WTC11 (cell line): ENCODE measurements around the gene PCDHB16. TPM values are rescaled to one million over a fixed set of nuclear protein-coding genes. Genes with fewer than 3 reads are reported as not detected.
"Not testable (repeated sequence)": the region's sequence is repeated elsewhere in the genome, so short reads cannot be mapped to it uniquely, and the experiment has no call there.

Source experiments
- ATAC-seq: fragments of 200-7000 bp; cut with Tn5 transposase; 2 replicates; pipeline ENCODE4 v1.10.0; 2021; ENCODE audit warnings: mild to moderate bottlenecking, moderate library complexity
- CTCF ChIA-PET: fragments of 300-600 bp; sonication (Branson Sonifier 250); formaldehyde crosslinking; loops from one replicate; lab custom pipeline; 2021; ENCODE audit warnings: antibody characterized with exemption; lab: Charles Lee
- POLR2A ChIA-PET: fragments of 350-600 bp; sonication (Branson Sonifier 250); formaldehyde crosslinking; loops from one replicate; lab custom pipeline; 2021; ENCODE audit warnings: antibody characterized with exemption; lab: Charles Lee
- DNase-seq: peaks from one replicate; pipeline ENCODE4 v3.0.0; 2021; ENCODE audit warnings: low spot score
- H3K27ac Mint-ChIP-seq: 2 replicates; pipeline ENCODE4 v1.8.0; 2021; ENCODE audit warnings: mixed read lengths
- H3K27me3 Mint-ChIP-seq: 2 replicates; pipeline ENCODE4 v1.8.0; 2021; ENCODE audit warnings: low read depth, mild to moderate bottlenecking, moderate library complexity, mixed read lengths
- H3K36me3 Mint-ChIP-seq: 2 replicates; pipeline ENCODE4 v1.8.0; 2021; ENCODE audit warnings: mixed read lengths
- H3K4me1 Mint-ChIP-seq: 2 replicates; pipeline ENCODE4 v1.8.0; 2022; ENCODE audit warnings: mixed read lengths
- H3K4me3 Mint-ChIP-seq: 2 replicates; pipeline ENCODE4 v1.8.0; 2021; ENCODE audit warnings: mild to moderate bottlenecking, moderate library complexity, mixed read lengths
- H3K9me3 Mint-ChIP-seq: 2 replicates; pipeline ENCODE4 v1.8.0; 2021; ENCODE audit warnings: mixed read lengths
- CREB1 ChIP-seq: sonication (generic); formaldehyde crosslinking; IDR thresholded peaks from 2 replicates; pipeline ENCODE4 v1.8.0; 2023; ENCODE audit warnings: mild to moderate bottlenecking, missing genetic modification reagents
- CTCF ChIP-seq: fragments of 200-600 bp; IDR thresholded peaks from 2 replicates; pipeline ENCODE4 v1.8.0; 2022; ENCODE audit warnings: antibody characterized with exemption
- HMGA2 ChIP-seq: fragments of 250-450 bp; sonication (Bioruptor Pico); IDR thresholded peaks from 2 replicates; pipeline ENCODE4 v1.4.0; 2021; ENCODE audit warnings: mild to moderate bottlenecking, moderate library complexity
- JAZF1 ChIP-seq: fragments of 250-450 bp; sonication (Bioruptor Pico); IDR thresholded peaks from 2 replicates; pipeline ENCODE4 v1.9.0; 2021; ENCODE audit warnings: moderate library complexity, mild to moderate bottlenecking, inconsistent platforms
- KAT7 ChIP-seq: sonication (generic); formaldehyde crosslinking; IDR thresholded peaks from 2 replicates; pipeline ENCODE4 v1.8.1; 2023; ENCODE audit warnings: missing genetic modification reagents, mild to moderate bottlenecking, borderline replicate concordance
- STAT6 ChIP-seq: sonication (generic); formaldehyde crosslinking; conservative IDR thresholded peaks from 2 replicates; pipeline ENCODE4 v1.8.1; 2023; ENCODE audit warnings: mild to moderate bottlenecking, low read depth, missing genetic modification reagents, moderate library complexity
- USF1 ChIP-seq: sonication (generic); formaldehyde crosslinking; IDR thresholded peaks from 2 replicates; pipeline ENCODE4 v1.8.0; 2022; ENCODE audit warnings: mild to moderate bottlenecking, missing genetic modification reagents
- ZBTB21 ChIP-seq: sonication (generic); formaldehyde crosslinking; IDR thresholded peaks from 2 replicates; pipeline ENCODE4 v1.8.1; 2023; ENCODE audit warnings: mild to moderate bottlenecking, missing genetic modification reagents, borderline replicate concordance
- ZNF138 ChIP-seq: sonication (generic); formaldehyde crosslinking; conservative IDR thresholded peaks from 2 replicates; pipeline ENCODE4 v1.8.1; 2022; ENCODE audit warnings: mild to moderate bottlenecking, moderate library complexity, missing genetic modification reagents
- ZNF219 ChIP-seq: sonication (generic); formaldehyde crosslinking; IDR thresholded peaks from 2 replicates; pipeline ENCODE4 v1.8.0; 2023; ENCODE audit warnings: missing genetic modification reagents, mild to moderate bottlenecking, borderline replicate concordance
- ZNF317 ChIP-seq: sonication (generic); formaldehyde crosslinking; IDR thresholded peaks from 2 replicates; pipeline ENCODE4 v1.8.1; 2023; ENCODE audit warnings: low read depth, mild to moderate bottlenecking, moderate library complexity, missing genetic modification reagents, borderline replicate concordance
- ZNF396 ChIP-seq: fragments of 250-450 bp; sonication (Bioruptor Pico); IDR thresholded peaks from 2 replicates; pipeline ENCODE4 v1.8.0; 2021; ENCODE audit warnings: mild to moderate bottlenecking, moderate library complexity, borderline replicate concordance
- total RNA-seq: library from RNA; stranded (reverse); gene quantifications from 3 replicates; pipeline ENCODE4 v1.2.3, GENCODE V29; 2021

The PCDHB16 gene
- total RNA-seq, 1 experiment from 2014 or later = 3.7 TPM

GRCh38 chr5:141196363-141196762 lies 14.2 kb downstream of the PCDHB16 start:
- peaks cover 10% of the 10 kb centered on the region for H3K4me1 Mint-ChIP-seq
- H3K27ac Mint-ChIP-seq = no peak overlapping the region
- no peaks in the 10 kb centered on the region; the same call in none of the 2 replicates for H3K27me3 Mint-ChIP-seq
- no peak overlapping the region for H3K4me3 Mint-ChIP-seq
- POLR2A ChIA-PET = no interaction called here
- CTCF ChIA-PET = interaction anchor here (0.8 to 2.6 kb wide), 5 partner anchors 9 to 50 kb away, joined by 3 to 14 read pairs (median 6); partner anchors contain the start of genes PCDHB14, PCDHB16 and PCDHB9
- no peak for TF ChIP-seq ZNF138
- no peak for TF ChIP-seq HMGA2 (CRISPR knock-in tag)
- TF ChIP-seq ZBTB21 = no peak
- TF ChIP-seq KAT7 (CRISPR knock-in tag) = no peak
- TF ChIP-seq ZNF396 (CRISPR knock-in tag) = no peak
- no peak for TF ChIP-seq STAT6
- no peak for TF ChIP-seq USF1
- no peak for TF ChIP-seq CREB1 (CRISPR knock-in tag)
- no peak for TF ChIP-seq ZNF219 (CRISPR knock-in tag)
- TF ChIP-seq, all 79 proteins: peak for 0
- ATAC-seq (no peak), DNase-seq (no peak)
- H3K9me3 Mint-ChIP-seq = peaks cover 30% of the 10 kb centered on the region
- peaks cover 24% of the 10 kb centered on the region for H3K36me3 Mint-ChIP-seq

GRCh38 chr5:141199359-141200235 lies 17.4 kb downstream of the PCDHB16 start, which contains the start of gene PCDHB11:
Gene PCDHB11 (plus strand): TSS chr5:141199627. CDS start chr5:141199775, 148 bp downstream.
- H3K27ac Mint-ChIP-seq = no peak within 1 kb of the TSS
- TF ChIP-seq JAZF1 (CRISPR knock-in tag) (no peak), CTCF (peak; percentile 32; the same call in 1 of the 2 replicates), CREB1 (CRISPR knock-in tag) (no peak), ZNF317 (CRISPR knock-in tag) (no peak)
- H3K4me3 Mint-ChIP-seq = peak within 1 kb of the TSS; percentile 24
- H3K36me3 Mint-ChIP-seq = peaks cover 19% of the 10 kb centered on the region
- H3K9me3 Mint-ChIP-seq = peaks cover 27% of the 10 kb centered on the region
- ChIA-PET POLR2A (no interaction called here), CTCF (interaction anchor here (0.6 to 2.4 kb wide), 44 partner anchors 9 to 368 kb away, joined by 3 to 29 read pairs (median 5); partner anchors contain the start of genes PCDHAC1, PCDHB12, PCDHB13 and PCDHB14)
- H3K4me1 Mint-ChIP-seq = peaks cover 7% of the 10 kb centered on the region
- no peaks in the 10 kb centered on the region; the same call in 1 of the 2 replicates for H3K27me3 Mint-ChIP-seq
- ATAC-seq (peak; percentile 67), DNase-seq (no peak)

- H3K4me1 Mint-ChIP-seq, DNase-seq, H3K27ac Mint-ChIP-seq, H3K4me3 Mint-ChIP-seq, H3K27me3 Mint-ChIP-seq, POLR2A ChIA-PET, ATAC-seq: not testable (repeated sequence)
- Mint-ChIP-seq H3K36me3 (peaks cover 17% of the 10 kb centered on the region), H3K9me3 (peaks cover 21% of the 10 kb centered on the region)
- CTCF ChIA-PET = interaction anchor here (1.0 kb wide), 1 partner anchor 19 kb away, joined by 4 read pairs; the partner anchor contains the start of gene PCDHB16
Measured at GRCh38 chr5:141201126-141201525, 18.9 kb downstream of the PCDHB16 start.

- DNase-seq, H3K27ac Mint-ChIP-seq, H3K4me3 Mint-ChIP-seq, H3K27me3 Mint-ChIP-seq, ATAC-seq, H3K4me1 Mint-ChIP-seq, POLR2A ChIA-PET: not testable (repeated sequence)
- Mint-ChIP-seq H3K9me3 (peaks cover 15% of the 10 kb centered on the region), H3K36me3 (peaks cover 12% of the 10 kb centered on the region)
- CTCF ChIA-PET = interaction anchor here (0.8 to 3.8 kb wide), 5 partner anchors 19 to 52 kb away, joined by 3 to 12 read pairs (median 4); partner anchors contain the start of genes PCDHB14, PCDHB15, PCDHB16 and PCDHB6
Measured at GRCh38 chr5:141201646-141202045, 19.5 kb downstream of the PCDHB16 start.
